HG03060 (cell line): Measurements from ENCODE around the gene ADISSP.

Source experiments
- ATAC-seq: cut with Tn5 transposase; IDR thresholded peaks from one replicate; pipeline ENCODE4 v1.9.1; 2021; ENCODE audit warnings: low read depth, moderate number of reproducible peaks; ENCODE audit not compliant: unreplicated experiment

Gene ADISSP

GRCh38 chr20:3740615-3741301 is 26.8 kb downstream of the ADISSP start:
- no peak for ATAC-seq

GRCh38 chr20:3739926-3740451 is 27.6 kb downstream of the ADISSP start:
- no peak for ATAC-seq

GRCh38 chr20:3739054-3739925 is 28.3 kb downstream of the ADISSP start:
- no peak for ATAC-seq

GRCh38 chr20:3738111-3739053 is 29.2 kb downstream of the ADISSP start:
- ATAC-seq = no peak

GRCh38 chr20:3735768-3736167 is 31.8 kb downstream of the ADISSP start:
- ATAC-seq = no peak

- ATAC-seq = no peak
Observed at GRCh38 chr20:3734111-3734843, 33.3 kb downstream of the ADISSP start.

GRCh38 chr20:3733119-3733995 is 34.2 kb downstream of the ADISSP start:
- no peak for ATAC-seq

- no peak for ATAC-seq
Observed at GRCh38 chr20:3732327-3733118, 35.0 kb downstream of the ADISSP start, which contains the start of gene HSPA12B. HSPA12B (plus strand) TSS chr20:3732685; CDS start chr20:3738675, 5,990 bp downstream.

GRCh38 chr20:3731944-3732326 is 35.6 kb downstream of the ADISSP start:
- ATAC-seq = no peak

- ATAC-seq = no peak
Observed at GRCh38 chr20:3730803-3731672, 36.5 kb downstream of the ADISSP start.

GRCh38 chr20:3729811-3730540 is 37.6 kb downstream of the ADISSP start:
- ATAC-seq = no peak

- ATAC-seq = no peak
Observed at GRCh38 chr20:3729378-3729777, 38.2 kb downstream of the ADISSP start.

GRCh38 chr20:3728876-3729275 is 38.7 kb downstream of the ADISSP start:
- no peak for ATAC-seq

GRCh38 chr20:3728354-3728753 is 39.2 kb downstream of the ADISSP start:
- ATAC-seq = no peak

- no peak for ATAC-seq
Observed at GRCh38 chr20:3727401-3728021, 40.0 kb downstream of the ADISSP start.

- ATAC-seq = no peak
Observed at GRCh38 chr20:3724356-3724755, 43.2 kb downstream of the ADISSP start.
